ENCODE results near the gene DPYSL5.

DNA sequence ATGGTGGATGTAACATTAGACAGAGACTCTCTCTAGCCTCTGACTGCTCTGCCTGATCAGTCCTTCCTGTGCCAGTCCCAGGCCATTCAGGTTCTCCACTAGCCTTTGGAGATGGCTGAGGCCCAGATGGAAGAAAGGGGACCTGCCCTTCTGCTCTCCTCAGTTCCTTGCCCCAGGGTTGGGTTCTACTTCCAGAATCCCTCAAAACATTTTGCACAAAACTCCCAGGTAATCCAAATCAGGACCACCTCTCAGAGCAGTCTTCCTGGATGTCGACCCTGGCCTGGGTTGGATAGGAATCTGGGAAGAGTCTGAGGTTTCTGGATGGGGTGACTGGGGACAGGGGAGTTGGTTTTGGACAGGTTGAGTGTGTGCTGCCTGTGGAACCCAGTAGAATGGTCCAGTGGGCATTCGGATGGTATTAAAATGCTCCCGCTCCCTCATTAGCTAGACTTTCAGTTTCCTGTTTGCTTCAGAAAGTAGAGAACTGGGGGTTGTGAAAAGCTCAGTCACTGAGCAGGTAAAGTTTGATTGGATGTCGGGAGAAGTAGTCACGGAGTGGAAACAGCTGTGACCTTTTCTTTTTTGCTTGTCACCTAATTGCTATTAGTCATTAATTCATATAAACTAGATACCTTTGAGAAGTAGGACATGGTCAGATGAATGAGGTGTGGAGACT, 37.9 kb downstream of the DPYSL5 start:
- no peak for TF ChIP-seq POLR2A (IDR thresholded peaks at IDR 0.05)
- TF ChIP-seq, protein P1, sequence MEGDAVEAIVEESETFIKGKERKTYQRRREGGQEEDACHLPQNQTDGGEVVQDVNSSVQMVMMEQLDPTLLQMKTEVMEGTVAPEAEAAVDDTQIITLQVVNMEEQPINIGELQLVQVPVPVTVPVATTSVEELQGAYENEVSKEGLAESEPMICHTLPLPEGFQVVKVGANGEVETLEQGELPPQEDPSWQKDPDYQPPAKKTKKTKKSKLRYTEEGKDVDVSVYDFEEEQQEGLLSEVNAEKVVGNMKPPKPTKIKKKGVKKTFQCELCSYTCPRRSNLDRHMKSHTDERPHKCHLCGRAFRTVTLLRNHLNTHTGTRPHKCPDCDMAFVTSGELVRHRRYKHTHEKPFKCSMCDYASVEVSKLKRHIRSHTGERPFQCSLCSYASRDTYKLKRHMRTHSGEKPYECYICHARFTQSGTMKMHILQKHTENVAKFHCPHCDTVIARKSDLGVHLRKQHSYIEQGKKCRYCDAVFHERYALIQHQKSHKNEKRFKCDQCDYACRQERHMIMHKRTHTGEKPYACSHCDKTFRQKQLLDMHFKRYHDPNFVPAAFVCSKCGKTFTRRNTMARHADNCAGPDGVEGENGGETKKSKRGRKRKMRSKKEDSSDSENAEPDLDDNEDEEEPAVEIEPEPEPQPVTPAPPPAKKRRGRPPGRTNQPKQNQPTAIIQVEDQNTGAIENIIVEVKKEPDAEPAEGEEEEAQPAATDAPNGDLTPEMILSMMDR (IDR thresholded peaks at IDR 0.05), result no peak
